Neural cell (in vitro differentiated cells): ENCODE data around the gene HNF1B. TPM values are rescaled to one million over a fixed set of nuclear protein-coding genes. Genes with fewer than 3 reads are reported as not detected.

Experiments used
- H2AFZ ChIP-seq: fragments of 200-600, 300-800 bp; sonication (generic), shearing (Covaris generic); 2 replicates; pipeline ENCODE4 v1.6.0; 2014; ENCODE audit warnings: low read depth, mild to moderate bottlenecking, antibody characterized with exemption, low read length, moderate library complexity
- H3F3A ChIP-seq: fragments of 200-600 bp; shearing (Covaris generic); 2 replicates; pipeline ENCODE4 v1.6.1; 2016; ENCODE audit warnings: mild to moderate bottlenecking, moderate library complexity, mixed read lengths, antibody characterized with exemption, low read length; ENCODE audit not compliant: insufficient read depth, poor library complexity, severe bottlenecking
- H3K27ac ChIP-seq: fragments of 200-600, 300-800 bp; sonication (generic), shearing (Covaris generic); 2 replicates; pipeline ENCODE4 v1.5.1; 2014; ENCODE audit warnings: mild to moderate bottlenecking, low read length, moderate library complexity
- H3K27me3 ChIP-seq: fragments of 300-800, 200-600 bp; sonication (generic), shearing (Covaris generic); 2 replicates; pipeline ENCODE4 v1.6.0; 2014; ENCODE audit warnings: mild to moderate bottlenecking, low read depth, low read length, moderate library complexity; ENCODE audit not compliant: insufficient read depth
- H3K36me3 ChIP-seq: fragments of 300-800, 200-600 bp; sonication (generic), shearing (Covaris generic); 2 replicates; pipeline ENCODE4 v1.5.1; 2014; ENCODE audit warnings: mild to moderate bottlenecking, antibody characterized with exemption, low read length, moderate library complexity; ENCODE audit not compliant: insufficient read depth
- H3K4me2 ChIP-seq: fragments of 300-800, 200-600 bp; sonication (generic), shearing (Covaris generic); 2 replicates; pipeline ENCODE4 v1.6.0; 2014; ENCODE audit warnings: mild to moderate bottlenecking, low read length
- H3K4me3 ChIP-seq: fragments of 300-800, 200-600 bp; sonication (generic), shearing (Covaris generic); 2 replicates; pipeline ENCODE4 v1.5.1; 2014; ENCODE audit warnings: mild to moderate bottlenecking, low read length, moderate library complexity
- H3K79me2 ChIP-seq: fragments of 200-600 bp; shearing (Covaris generic); replicated peaks from 2 replicates; pipeline ENCODE4 v1.6.0; 2014; ENCODE audit warnings: mild to moderate bottlenecking, low read length, moderate library complexity; ENCODE audit not compliant: insufficient read depth
- H3K9ac ChIP-seq: fragments of 300-800, 200-600 bp; sonication (generic), shearing (Covaris generic); 2 replicates; pipeline ENCODE4 v1.6.1; 2016; ENCODE audit warnings: mild to moderate bottlenecking, low read length, mixed read lengths
- H3K9me2 ChIP-seq: fragments of 200-600 bp; shearing (Covaris generic); 2 replicates; pipeline ENCODE4 v1.6.1; 2016; ENCODE audit warnings: mild to moderate bottlenecking, low read length, mixed read lengths; ENCODE audit not compliant: insufficient read depth
- H3K9me3 ChIP-seq: fragments of 200-600, 300-800 bp; sonication (generic), shearing (Covaris generic); 2 replicates; pipeline ENCODE4 v1.6.1; 2016; ENCODE audit warnings: mild to moderate bottlenecking, mixed run types, low read length, moderate library complexity, mixed read lengths
- H4K20me1 ChIP-seq: fragments of 200-600 bp; shearing (Covaris generic); 2 replicates; pipeline ENCODE4 v1.6.1; 2016; ENCODE audit warnings: mild to moderate bottlenecking, mixed run types; ENCODE audit not compliant: insufficient read depth
- CTCF ChIP-seq: fragments of 450-650 bp; IDR thresholded peaks from 2 replicates; pipeline ENCODE4 v1.5.1; 2014; ENCODE audit warnings: antibody characterized with exemption, mild to moderate bottlenecking, moderate library complexity; ENCODE audit not compliant: poor library complexity, severe bottlenecking
- EP300 ChIP-seq: fragments of 450-650 bp; conservative IDR thresholded peaks from 2 replicates; pipeline ENCODE4 v1.6.1; 2014; ENCODE audit warnings: antibody characterized with exemption, mild to moderate bottlenecking, moderate library complexity; ENCODE audit not compliant: poor library complexity, severe bottlenecking
- EZH2 ChIP-seq: fragments of 200-600, 300-800 bp; shearing (Covaris generic), sonication (generic); IDR thresholded peaks from 2 replicates; pipeline ENCODE4 v1.6.1; 2014; ENCODE audit warnings: antibody characterized with exemption, low read length, borderline replicate concordance, mild to moderate bottlenecking; ENCODE audit not compliant: insufficient read depth, poor library complexity, severe bottlenecking
- MXI1 ChIP-seq: fragments of 450-650 bp; conservative IDR thresholded peaks from 2 replicates; pipeline ENCODE4 v1.6.1; 2014; ENCODE audit warnings: antibody characterized with exemption, mild to moderate bottlenecking; ENCODE audit not compliant: poor library complexity, severe bottlenecking
- POLR2AphosphoS5 ChIP-seq: IDR thresholded peaks from 2 replicates; pipeline ENCODE4 v1.6.1; 2012
- RAD21 ChIP-seq: fragments of 450-650 bp; conservative IDR thresholded peaks from 2 replicates; pipeline ENCODE4 v1.6.1; 2014; ENCODE audit warnings: antibody characterized with exemption, mild to moderate bottlenecking, moderate library complexity
- REST ChIP-seq: IDR thresholded peaks from 2 replicates; pipeline ENCODE4 v1.6.1; 2012; ENCODE audit warnings: borderline replicate concordance
- SMC3 ChIP-seq: fragments of 450-650 bp; conservative IDR thresholded peaks from 2 replicates; pipeline ENCODE4 v1.6.1; 2014; ENCODE audit warnings: antibody characterized with exemption, mild to moderate bottlenecking, moderate library complexity; ENCODE audit not compliant: poor library complexity
- TAF1 ChIP-seq: IDR thresholded peaks from 2 replicates; pipeline ENCODE4 v1.6.1; 2012; ENCODE audit warnings: low read depth
- polyA plus RNA-seq: library from polyadenylated mRNA; depleted of rRNA; stranded (reverse); fragments of >200 nt; gene quantifications from 2 replicates; pipeline ENCODE4 v1.2.3, GENCODE V29; 2014

The HNF1B gene
- polyA plus RNA-seq, 1 donor from 2014 or later = not detected

GRCh38 chr17:37662353-37662752 is 82.5 kb downstream of the HNF1B start:
- Histone ChIP-seq H3K36me3 (no peaks in the 10 kb centered on the region), H3K9ac (no peak overlapping the region), H3F3A (no peaks in the 10 kb centered on the region), H3K27me3 (no peaks in the 10 kb centered on the region), H4K20me1 (no peaks in the 10 kb centered on the region), H3K4me2 (no peak overlapping the region), H3K9me2 (no peaks in the 10 kb centered on the region), H2AFZ (no peak overlapping the region), H3K27ac (no peak overlapping the region), H3K4me3 (no peak overlapping the region), H3K9me3 (no peaks in the 10 kb centered on the region), H3K79me2 (no peaks in the 10 kb centered on the region)
- TF ChIP-seq RAD21 (no peak), TAF1 (no peak), REST (no peak), SMC3 (no peak), CTCF (no peak), EZH2 (no peak), EP300 (no peak), POLR2AphosphoS5 (no peak), MXI1 (no peak)

GRCh38 chr17:37661400-37662014 is 83.4 kb downstream of the HNF1B start:
- no peaks in the 10 kb centered on the region for H3K79me2 ChIP-seq
- no peak overlapping the region for H3K4me3 ChIP-seq
- H3K4me2 ChIP-seq = no peak overlapping the region
- H3K27ac ChIP-seq = no peak overlapping the region
- no peaks in the 10 kb centered on the region for H3K27me3 ChIP-seq
- no peak overlapping the region for H2AFZ ChIP-seq
- H3K36me3 ChIP-seq = no peaks in the 10 kb centered on the region
- TF ChIP-seq RAD21 (no peak), REST (no peak), SMC3 (no peak), EP300 (no peak), MXI1 (no peak), CTCF (no peak), EZH2 (no peak), TAF1 (no peak), POLR2AphosphoS5 (no peak)
- H3K9me2 ChIP-seq = no peaks in the 10 kb centered on the region
- H4K20me1 ChIP-seq = no peaks in the 10 kb centered on the region
- no peak overlapping the region for H3K9ac ChIP-seq
- H3K9me3 ChIP-seq = no peaks in the 10 kb centered on the region
- no peaks in the 10 kb centered on the region for H3F3A ChIP-seq
